T-helper 9 cell (primary cell): Measurements from ENCODE around the gene CLEC1A.

ENCODE experiments used
- DNase-seq: peaks from one replicate; pipeline ENCODE4 v3.0.0-alpha.2; 2020
- total RNA-seq, 2 donors: gene quantifications; one replicate each; lab custom pipeline; 2026; lab: John Stamatoyannopoulos, UW

Gene CLEC1A, protein sequence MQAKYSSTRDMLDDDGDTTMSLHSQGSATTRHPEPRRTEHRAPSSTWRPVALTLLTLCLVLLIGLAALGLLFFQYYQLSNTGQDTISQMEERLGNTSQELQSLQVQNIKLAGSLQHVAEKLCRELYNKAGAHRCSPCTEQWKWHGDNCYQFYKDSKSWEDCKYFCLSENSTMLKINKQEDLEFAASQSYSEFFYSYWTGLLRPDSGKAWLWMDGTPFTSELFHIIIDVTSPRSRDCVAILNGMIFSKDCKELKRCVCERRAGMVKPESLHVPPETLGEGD
- 0 reads per million in 2 donors for total RNA-seq

DNA sequence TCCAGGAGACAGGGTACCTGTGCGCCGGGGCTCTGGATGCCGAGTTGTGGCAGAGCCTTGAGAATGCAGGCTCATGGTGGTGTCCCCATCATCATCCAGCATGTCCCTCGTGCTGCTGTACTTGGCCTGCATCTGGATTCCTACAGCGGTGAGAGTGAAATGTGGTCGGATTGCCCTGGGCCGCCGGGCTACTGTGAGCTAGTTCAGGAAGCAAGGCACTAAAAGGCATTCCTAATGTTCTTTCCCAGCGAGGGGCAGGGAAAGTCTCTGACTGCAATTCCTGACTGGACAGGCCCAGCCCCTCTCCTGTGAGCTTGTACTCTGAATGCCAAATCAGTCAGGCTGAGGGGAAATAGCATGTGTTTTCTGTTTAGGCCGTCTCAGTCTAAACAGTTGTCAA, at the start of gene CLEC1A:
CLEC1A (minus strand) TSS at position 195 of the 400 bp plus-strand sequence; CDS start at position 132, 63 bp downstream.
- DNase-seq: no peak

DNA sequence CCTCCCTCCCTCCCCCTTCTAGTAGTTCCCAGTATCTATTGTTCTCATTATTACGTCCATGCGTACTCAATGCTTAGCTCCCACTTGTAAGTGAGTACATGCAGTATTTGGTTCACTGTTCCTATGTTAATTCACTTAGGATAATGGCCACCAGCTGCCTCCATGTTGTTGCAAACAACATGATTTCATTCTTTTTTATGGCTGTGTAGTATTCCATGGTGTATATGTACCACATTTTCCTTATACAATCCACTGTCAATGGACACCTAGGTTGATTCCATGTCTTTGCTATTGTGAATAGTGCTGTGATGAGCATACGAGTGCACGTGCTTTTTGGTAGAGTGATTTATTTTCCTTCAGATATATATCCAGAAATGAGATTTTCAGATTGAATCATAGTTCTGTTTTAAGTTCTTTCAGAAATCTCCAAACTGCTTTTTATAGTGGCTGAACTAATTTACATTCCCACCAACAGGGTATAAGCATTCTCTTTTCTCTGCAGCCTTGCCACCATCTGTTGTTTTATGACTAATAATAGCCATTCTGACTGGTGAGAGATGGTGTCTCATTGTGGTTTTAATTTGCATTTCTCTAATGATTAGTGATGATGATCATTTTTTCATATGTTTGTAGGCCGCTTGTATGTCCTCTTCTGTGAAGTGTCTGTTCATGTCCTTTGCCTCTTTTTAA, 49.1 kb upstream of the CLEC1A start:
- DNase-seq: no peak

GRCh38 chr12:10142976-10143589, 44.3 kb upstream of the CLEC1A start:
- no peak for DNase-seq

DNA sequence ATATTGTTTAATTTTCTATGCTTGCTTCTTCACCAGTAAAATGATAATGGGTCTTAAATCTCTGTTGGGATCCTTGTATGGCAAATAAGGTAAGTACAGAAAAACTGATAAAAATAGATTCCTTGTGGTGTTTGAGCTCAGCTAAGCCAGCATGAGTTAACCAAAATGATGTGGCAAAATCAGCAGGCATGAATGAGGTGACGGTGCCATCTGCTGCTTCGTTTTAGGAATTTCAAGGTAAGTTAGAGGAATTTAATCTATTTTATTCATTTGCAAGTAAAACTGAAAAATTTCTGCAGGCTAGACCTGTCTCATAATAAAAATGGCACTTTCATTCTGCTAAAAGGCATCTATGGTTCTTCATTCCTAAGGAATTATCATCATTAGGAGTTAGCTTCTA, 41.2 kb upstream of the CLEC1A start:
- peak; percentile 3 for DNase-seq

GRCh38 chr12:10136637-10137205, 37.9 kb upstream of the CLEC1A start:
- no peak for DNase-seq

DNA sequence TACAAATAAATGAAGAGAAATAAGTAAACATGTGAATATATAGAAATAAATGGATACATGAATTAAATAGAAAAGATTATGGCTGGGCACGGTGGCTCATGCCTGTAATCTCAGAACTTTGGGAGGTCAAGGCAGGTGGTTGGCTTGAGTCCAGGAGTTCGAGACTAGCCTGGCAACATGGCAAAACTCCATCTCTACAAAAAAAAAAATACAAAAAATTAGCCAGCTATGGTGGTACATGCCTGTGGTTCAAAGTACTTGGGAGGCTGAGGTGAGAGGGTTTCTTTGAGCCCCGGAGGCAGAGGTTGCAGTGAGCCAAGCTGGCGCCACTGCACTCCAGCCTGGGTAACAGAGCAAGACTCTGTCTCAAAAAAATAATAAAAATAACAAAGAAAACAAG, 36.3 kb upstream of the CLEC1A start:
- no peak for DNase-seq

GRCh38 chr12:10132850-10133370, 34.1 kb upstream of the CLEC1A start:
- no peak for DNase-seq

- no peak for DNase-seq
These were observed 32.4 kb upstream of the CLEC1A start for GRCh38 chr12:10131111-10131690.

DNA sequence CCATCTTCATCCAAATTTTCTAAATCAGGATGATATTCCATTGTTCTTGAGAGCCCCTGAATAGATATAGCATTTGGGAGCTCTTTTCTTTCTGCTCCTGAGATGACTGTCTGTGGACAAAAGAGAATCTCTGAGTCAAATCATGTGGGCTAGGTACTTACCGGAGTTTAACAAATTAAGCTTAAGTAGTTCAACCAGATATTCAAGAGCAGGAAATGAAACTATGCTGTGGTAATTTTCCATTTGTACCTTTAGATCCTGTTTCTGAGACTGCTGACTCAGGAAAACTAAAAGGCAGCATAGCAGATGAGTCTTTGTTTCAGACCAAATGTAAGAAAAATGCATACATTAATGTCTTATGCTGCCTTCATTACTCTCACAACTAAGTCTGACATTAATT, 31.3 kb upstream of the CLEC1A start, which contains the start of gene CLEC7A:
CLEC7A (minus strand) TSS at position 158 of the 400 bp plus-strand sequence; CDS start at position 41, 117 bp downstream.
- no peak for DNase-seq

- DNase-seq: no peak
These were observed 29.9 kb upstream of the CLEC1A start for GRCh38 chr12:10128687-10129086.

DNA sequence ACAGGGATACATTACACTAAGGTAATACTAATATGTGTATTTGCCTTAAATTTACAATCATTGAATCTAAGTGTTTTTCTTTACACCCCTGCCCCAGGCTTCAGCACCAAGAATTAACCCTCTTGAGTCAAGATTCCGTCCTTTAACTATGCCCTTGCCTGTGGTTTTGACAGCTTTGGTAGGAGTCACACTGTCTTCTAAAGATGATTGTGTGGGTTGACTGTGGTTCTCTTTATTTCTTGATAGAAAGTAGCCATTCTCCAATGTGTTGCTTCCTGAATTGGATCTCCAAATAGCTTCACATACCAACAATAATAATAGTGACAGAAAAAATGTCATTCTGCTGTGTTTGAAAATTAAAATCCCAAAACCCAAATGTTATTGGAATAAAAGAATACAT, 27.6 kb upstream of the CLEC1A start:
- no peak for DNase-seq

GRCh38 chr12:10122689-10123088, 23.9 kb upstream of the CLEC1A start:
- no peak for DNase-seq

DNA sequence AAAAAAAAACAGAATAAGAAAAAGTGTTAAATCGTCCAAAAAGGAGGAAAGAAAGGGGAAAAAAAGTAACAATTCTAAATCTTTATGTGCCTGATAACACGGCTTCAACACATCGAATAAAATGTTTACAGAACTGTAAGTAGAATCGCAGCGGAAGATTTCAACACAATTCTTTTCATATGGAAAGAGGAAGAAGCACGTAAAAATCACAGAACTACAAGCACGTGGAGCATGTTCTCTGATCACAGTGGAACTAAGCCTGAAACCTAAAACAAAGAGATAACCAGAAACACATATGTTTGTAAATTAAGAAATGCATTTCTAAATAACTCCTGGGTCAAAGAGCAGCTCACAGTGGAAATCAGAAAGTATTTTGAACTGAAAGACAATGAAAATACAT, 22.5 kb upstream of the CLEC1A start:
- DNase-seq: no peak

GRCh38 chr12:10119066-10119465, 20.3 kb upstream of the CLEC1A start:
- DNase-seq: no peak

- DNase-seq: no peak
These were observed 17.1 kb upstream of the CLEC1A start for GRCh38 chr12:10115890-10116289.

DNA sequence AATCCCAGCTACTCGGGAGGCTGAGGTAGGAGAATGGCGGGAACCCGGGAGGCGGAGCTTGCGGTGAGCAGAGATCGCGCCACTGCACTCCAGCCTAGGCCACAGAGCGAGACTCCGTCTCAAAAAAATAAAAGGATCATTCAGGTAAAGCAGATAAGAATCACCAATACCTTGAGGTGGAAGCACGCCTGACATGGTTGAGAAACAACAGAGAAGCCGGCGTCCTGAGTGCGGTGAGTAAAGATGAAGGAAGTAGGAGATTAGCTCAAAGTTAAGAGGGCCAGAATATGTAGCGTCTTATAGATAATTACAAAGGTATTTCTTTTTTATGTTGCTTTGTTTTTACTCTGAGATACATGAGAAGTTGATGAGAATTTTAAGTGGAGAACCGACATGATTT, 16.5 kb upstream of the CLEC1A start:
- DNase-seq: no peak

DNA sequence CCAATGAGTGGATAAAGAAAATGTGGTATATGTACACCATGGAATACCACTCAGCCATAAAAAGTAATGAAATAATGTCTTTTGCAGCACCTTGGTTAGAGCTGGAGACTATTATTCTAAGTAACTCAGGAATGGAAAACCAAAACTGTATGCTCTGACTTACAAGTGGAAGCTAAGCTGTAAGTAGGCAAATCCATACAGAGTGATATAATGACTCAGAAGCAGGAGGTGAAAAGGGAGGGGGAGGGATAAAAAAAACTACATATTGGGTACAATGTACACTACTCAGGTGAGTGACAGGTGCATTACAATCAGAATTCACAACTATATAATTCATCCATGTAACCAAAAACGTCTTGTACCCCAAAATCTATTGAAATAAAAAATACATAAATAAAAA, 15.1 kb upstream of the CLEC1A start:
- DNase-seq: no peak

GRCh38 chr12:10113075-10113474, 14.3 kb upstream of the CLEC1A start:
- DNase-seq: no peak

- no peak for DNase-seq
These were observed 12.7 kb upstream of the CLEC1A start for GRCh38 chr12:10111451-10111850.

DNA sequence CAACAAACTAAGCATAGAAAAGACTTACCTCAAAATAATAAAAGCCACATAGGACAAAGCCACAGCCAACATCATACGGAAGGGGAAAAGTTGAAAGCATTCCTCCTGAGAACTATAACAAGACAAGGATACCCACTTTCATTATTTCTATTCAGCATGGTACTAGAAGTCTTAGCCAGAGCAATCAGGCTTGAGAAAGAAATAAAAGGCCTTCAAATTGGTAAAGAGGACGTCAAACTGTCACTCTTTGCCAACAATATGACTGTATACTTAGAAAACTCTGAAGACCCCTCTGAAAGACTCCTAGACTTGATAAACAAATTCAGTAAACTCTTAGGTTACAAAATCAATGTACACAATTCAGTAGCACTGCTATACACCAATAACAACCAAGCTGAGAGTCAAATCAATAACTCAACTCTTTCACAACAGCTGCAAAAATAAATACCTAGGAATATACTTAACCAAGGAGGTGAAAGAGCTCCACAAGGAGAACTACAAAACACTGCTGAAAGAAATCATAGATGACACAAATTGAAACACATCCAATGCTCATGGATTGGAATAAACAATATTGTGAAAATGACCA, 11.6 kb upstream of the CLEC1A start:
- DNase-seq: no peak

- DNase-seq: no peak
These were observed 3.5 kb upstream of the CLEC1A start for GRCh38 chr12:10102322-10102721.

DNA sequence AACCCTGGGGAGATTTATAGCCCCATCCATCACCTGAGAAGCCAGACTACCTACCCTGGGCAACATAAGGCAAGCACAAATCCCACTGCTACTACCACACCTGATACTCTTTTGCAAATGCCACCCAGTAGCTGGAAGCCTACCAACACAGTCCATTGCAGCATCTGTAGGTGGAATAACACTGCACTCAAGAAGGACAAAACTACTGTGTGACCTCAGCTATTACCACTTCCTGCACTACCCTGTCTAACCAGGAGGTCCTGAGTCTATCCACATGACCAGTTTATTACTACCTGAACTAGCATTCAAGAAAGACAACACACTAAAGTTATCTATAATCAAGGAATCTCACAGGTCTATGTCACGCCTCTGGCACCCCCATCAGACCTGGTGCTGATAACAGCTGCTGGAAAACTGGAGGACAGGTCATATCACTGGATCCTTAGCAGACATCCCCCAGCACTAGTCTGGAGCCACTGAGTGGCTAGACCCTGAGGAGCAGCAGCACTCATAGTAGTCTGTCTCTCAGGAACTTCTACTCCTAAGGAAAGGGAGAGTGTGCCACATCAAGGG, 2.9 kb upstream of the CLEC1A start:
- no peak for DNase-seq
